ENCODE measurements around the gene CLASP1.

DNA sequence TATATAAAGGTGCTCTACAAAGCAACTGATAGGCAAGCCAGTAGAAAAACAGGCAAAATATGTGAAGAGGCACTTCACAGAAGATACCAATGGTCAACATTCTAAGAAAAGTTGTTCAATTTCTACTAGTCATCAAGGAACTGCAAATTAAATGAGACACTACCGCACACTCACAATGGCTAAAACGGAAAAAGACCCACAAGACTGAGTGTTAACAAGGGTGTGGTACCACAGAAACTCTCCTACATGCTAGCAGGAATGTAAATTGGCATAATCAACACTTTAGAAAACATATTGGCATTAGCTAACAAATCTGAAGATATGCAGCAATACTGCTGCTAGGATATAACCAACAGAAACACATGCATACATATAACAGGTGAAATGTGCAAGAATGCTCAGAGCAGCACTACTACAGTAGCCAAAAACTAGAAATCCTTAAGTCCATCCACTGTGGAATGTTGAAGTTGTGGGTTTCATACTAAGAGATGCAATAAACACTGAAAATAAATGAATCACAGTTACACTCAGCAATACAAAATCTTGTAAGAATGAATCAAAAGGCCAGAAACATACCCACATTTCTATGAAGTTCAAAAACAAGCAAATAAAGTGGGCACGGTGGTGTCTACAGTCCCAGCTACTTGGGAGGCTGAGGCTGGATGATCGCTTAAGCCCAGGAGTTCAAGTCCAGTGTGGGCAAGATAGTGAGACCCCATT is 109.4 kb downstream of the CLASP1 start:
- TF ChIP-seq POLR2A (IDR thresholded peaks at IDR 0.05; ENCODE audit: low read depth, low read length) (no peak), CTCF (IDR thresholded peaks at IDR 0.05; ENCODE audit: extremely low read depth in 1 of 2, insufficient read depth in 1 of 2, low read depth in 1 of 2, low read length in 2 of 2) (no peak), JUN (IDR thresholded peaks at IDR 0.05; ENCODE audit: borderline replicate concordance, insufficient read depth, insufficient read length, low read depth) (no peak), EZH2 (IDR thresholded peaks at IDR 0.05; ENCODE audit: borderline replicate concordance, low read depth, low read length, severe bottlenecking) (no peak), POLR2AphosphoS5 (IDR thresholded peaks at IDR 0.05; ENCODE audit: insufficient read depth, low read depth, low read length) (no peak), FOS (IDR thresholded peaks at IDR 0.05; ENCODE audit: borderline replicate concordance, insufficient read depth, low read length) (no peak)

Measured in endothelial cell of umbilical vein (primary cell).